NCI-H1436 (cell line): ENCODE measurements around the gene KLF15.

ENCODE experiments used
- DNase-seq: peaks from one replicate; lab custom pipeline; 2025; lab: John Stamatoyannopoulos, UW

KLF15 gene

GRCh38 chr3:126320517-126321293 lies 36.5 kb downstream of the KLF15 start:
- no peak for DNase-seq

- no peak for DNase-seq
Observed at GRCh38 chr3:126319701-126320295, 37.4 kb downstream of the KLF15 start.

GRCh38 chr3:126317029-126317996 lies 39.9 kb downstream of the KLF15 start:
- DNase-seq, result no peak

GRCh38 chr3:126316501-126316939 lies 40.7 kb downstream of the KLF15 start:
- DNase-seq, result no peak

- DNase-seq, result no peak
Observed at GRCh38 chr3:126316031-126316461, 41.2 kb downstream of the KLF15 start.

- no peak for DNase-seq
Observed at GRCh38 chr3:126314790-126315658, 42.2 kb downstream of the KLF15 start.

- DNase-seq, result no peak
Observed at GRCh38 chr3:126314305-126314789, 42.9 kb downstream of the KLF15 start.

- DNase-seq, result no peak
Observed at GRCh38 chr3:126313580-126314304, 43.5 kb downstream of the KLF15 start.

GRCh38 chr3:126313166-126313565 lies 44.0 kb downstream of the KLF15 start:
- DNase-seq, result no peak

- DNase-seq, result no peak
Observed at GRCh38 chr3:126312341-126312740, 44.9 kb downstream of the KLF15 start.

GRCh38 chr3:126311338-126311978 lies 45.8 kb downstream of the KLF15 start:
- DNase-seq, result no peak

GRCh38 chr3:126310816-126311215 lies 46.4 kb downstream of the KLF15 start:
- no peak for DNase-seq

GRCh38 chr3:126309861-126310655 lies 47.1 kb downstream of the KLF15 start:
- DNase-seq, result no peak

- no peak for DNase-seq
Observed at GRCh38 chr3:126309165-126309564, 48.0 kb downstream of the KLF15 start.

- DNase-seq, result no peak
Observed at GRCh38 chr3:126308394-126309125, 48.6 kb downstream of the KLF15 start.

GRCh38 chr3:126307591-126308393 lies 49.4 kb downstream of the KLF15 start:
- no peak for DNase-seq

- no peak for DNase-seq
Observed at GRCh38 chr3:126306888-126307482, 50.2 kb downstream of the KLF15 start.
